Stimulated activated memory B cell treated with anti-CD40 and anti-IgM and Interleukin-4, amounts not matched to agents 10 μg/mL and 1 μg/mL and 100 μg/mL, for 72 hours (primary cell): ENCODE data around the gene ETV6.

ENCODE experiments used
- ATAC-seq: fragments of 150-1000 bp; cut with Tn5 transposase; 2 replicates; pipeline ENCODE4 v1.10.0; 2021
- H3K27ac Mint-ChIP-seq: one replicate; pipeline ENCODE4 v1.8.0; 2022; ENCODE audit warnings: mild to moderate bottlenecking, mixed read lengths
- H3K27me3 Mint-ChIP-seq: one replicate; pipeline ENCODE4 v1.8.0; 2022; ENCODE audit warnings: mixed read lengths
- H3K36me3 Mint-ChIP-seq: one replicate; pipeline ENCODE4 v1.8.0; 2022; ENCODE audit warnings: mixed read lengths
- H3K4me1 Mint-ChIP-seq: one replicate; pipeline ENCODE4 v1.8.0; 2022; ENCODE audit warnings: mixed read lengths
- H3K4me3 Mint-ChIP-seq: one replicate; pipeline ENCODE4 v1.8.0; 2022; ENCODE audit warnings: mild to moderate bottlenecking, moderate library complexity, mixed read lengths
- H3K9me3 Mint-ChIP-seq: one replicate; pipeline ENCODE4 v1.8.0; 2022; ENCODE audit warnings: mixed read lengths

The ETV6 gene

GRCh38 chr12:11706509-11707379 lies 57.3 kb downstream of the ETV6 start:
- H3K9me3 Mint-ChIP-seq = no peaks in the 10 kb centered on the region
- H3K4me1 Mint-ChIP-seq = peaks cover 80% of the 10 kb centered on the region
- peak overlapping the region; percentile 10 for H3K27ac Mint-ChIP-seq
- ATAC-seq = no peak
- peaks cover 42% of the 10 kb centered on the region for H3K36me3 Mint-ChIP-seq
- H3K27me3 Mint-ChIP-seq = no peaks in the 10 kb centered on the region
- H3K4me3 Mint-ChIP-seq = no peak overlapping the region

DNA sequence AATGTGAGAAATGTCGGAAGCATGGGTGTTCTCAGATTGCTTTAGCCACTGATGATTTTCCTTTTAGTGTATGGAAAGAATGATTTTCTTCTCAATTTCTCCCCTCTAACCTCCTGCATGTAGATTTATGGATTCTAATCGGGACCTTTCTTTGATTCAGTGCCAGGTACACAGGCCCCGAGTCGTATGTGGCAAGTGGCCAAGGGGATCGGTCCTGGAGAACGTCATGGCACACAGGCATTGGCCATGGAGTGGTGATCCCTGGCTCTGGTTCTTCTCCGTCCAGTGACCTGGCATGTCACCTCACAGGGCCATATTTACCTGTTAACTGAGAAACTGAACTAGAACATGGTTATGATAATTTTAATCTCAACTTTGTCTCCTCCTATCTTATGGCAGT lies 58.1 kb downstream of the ETV6 start:
- peaks cover 81% of the 10 kb centered on the region for H3K4me1 Mint-ChIP-seq
- no peaks in the 10 kb centered on the region for H3K9me3 Mint-ChIP-seq
- peak overlapping the region; percentile 28 for H3K27ac Mint-ChIP-seq
- H3K4me3 Mint-ChIP-seq = no peak overlapping the region
- no peaks in the 10 kb centered on the region for H3K27me3 Mint-ChIP-seq
- peaks cover 44% of the 10 kb centered on the region for H3K36me3 Mint-ChIP-seq
- ATAC-seq = no peak

- Mint-ChIP-seq H3K9me3 (no peaks in the 10 kb centered on the region), H3K4me1 (peaks cover 83% of the 10 kb centered on the region), H3K36me3 (peaks cover 46% of the 10 kb centered on the region), H3K27ac (peak overlapping the region; percentile 28), H3K4me3 (no peak overlapping the region), H3K27me3 (no peaks in the 10 kb centered on the region)
- no peak for ATAC-seq
These were observed 60.0 kb downstream of the ETV6 start for GRCh38 chr12:11709513-11709912.

DNA sequence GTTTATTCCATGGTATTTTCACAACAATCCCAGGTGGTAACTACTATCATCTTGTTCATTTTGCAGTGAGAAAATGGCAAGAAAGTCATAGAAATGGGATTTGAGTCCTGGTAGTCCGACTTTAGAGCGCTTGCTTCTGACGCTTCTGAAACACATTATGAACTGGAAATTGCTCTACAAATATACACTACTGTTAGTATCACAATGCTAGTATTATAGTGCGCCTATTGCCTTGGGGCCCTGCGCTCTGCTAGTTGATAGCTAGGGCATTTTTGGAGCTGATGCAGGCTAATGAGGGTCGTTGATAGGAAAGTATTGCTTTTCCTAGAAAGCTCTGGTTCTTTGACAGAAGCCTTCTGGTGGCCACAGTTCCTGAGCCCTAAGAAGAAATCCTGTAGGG lies 61.0 kb downstream of the ETV6 start:
- H3K9me3 Mint-ChIP-seq = no peaks in the 10 kb centered on the region
- H3K27me3 Mint-ChIP-seq = no peaks in the 10 kb centered on the region
- H3K36me3 Mint-ChIP-seq = peaks cover 55% of the 10 kb centered on the region
- peak overlapping the region; percentile 28 for H3K27ac Mint-ChIP-seq
- H3K4me3 Mint-ChIP-seq = no peak overlapping the region
- H3K4me1 Mint-ChIP-seq = peaks cover 92% of the 10 kb centered on the region
- no peak for ATAC-seq

DNA sequence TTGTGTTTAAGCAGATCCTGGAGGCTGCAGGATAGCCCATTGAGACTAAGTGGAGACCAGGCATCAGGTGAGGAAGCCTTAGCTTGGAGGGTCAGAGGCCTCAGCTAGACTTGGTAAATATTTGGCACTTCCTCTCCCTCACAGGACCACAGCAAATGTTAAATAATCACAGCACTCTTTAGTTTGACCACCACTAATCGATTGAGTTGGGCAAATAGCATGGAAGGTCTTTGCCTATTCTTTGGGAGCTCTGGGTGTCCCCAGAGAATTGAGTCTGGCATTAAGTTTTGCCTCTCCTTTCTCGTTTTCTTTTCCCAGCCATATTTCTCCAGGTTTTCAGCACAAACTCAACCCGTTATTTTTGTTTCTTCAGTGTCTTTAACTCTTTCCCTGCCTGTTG lies 61.4 kb downstream of the ETV6 start:
- H3K27me3 Mint-ChIP-seq = no peaks in the 10 kb centered on the region
- peaks cover 90% of the 10 kb centered on the region for H3K4me1 Mint-ChIP-seq
- H3K9me3 Mint-ChIP-seq = no peaks in the 10 kb centered on the region
- ATAC-seq = no peak
- H3K4me3 Mint-ChIP-seq = no peak overlapping the region
- H3K27ac Mint-ChIP-seq = no peak overlapping the region
- H3K36me3 Mint-ChIP-seq = peaks cover 60% of the 10 kb centered on the region

GRCh38 chr12:11711651-11712327 lies 62.3 kb downstream of the ETV6 start:
- Mint-ChIP-seq H3K27me3 (no peaks in the 10 kb centered on the region), H3K4me1 (peaks cover 93% of the 10 kb centered on the region), H3K9me3 (no peaks in the 10 kb centered on the region), H3K4me3 (no peak overlapping the region), H3K27ac (no peak overlapping the region), H3K36me3 (peaks cover 69% of the 10 kb centered on the region)
- no peak for ATAC-seq

GRCh38 chr12:11712491-11712890 lies 63.0 kb downstream of the ETV6 start:
- H3K4me3 Mint-ChIP-seq = no peak overlapping the region

GRCh38 chr12:11713202-11713601 lies 63.7 kb downstream of the ETV6 start:
- H3K9me3 Mint-ChIP-seq = no peaks in the 10 kb centered on the region
- no peak for ATAC-seq
- H3K4me1 Mint-ChIP-seq = peaks cover 93% of the 10 kb centered on the region
- no peak overlapping the region for H3K4me3 Mint-ChIP-seq
- H3K27me3 Mint-ChIP-seq = no peaks in the 10 kb centered on the region
- peak overlapping the region; percentile 52 for H3K27ac Mint-ChIP-seq
- H3K36me3 Mint-ChIP-seq = peaks cover 78% of the 10 kb centered on the region

More at GRCh38 chr12:11712491-11712890, 63.0 kb downstream of the ETV6 start:
- Mint-ChIP-seq H3K9me3 (no peaks in the 10 kb centered on the region), H3K27me3 (no peaks in the 10 kb centered on the region), H3K27ac (peak overlapping the region; percentile 52), H3K36me3 (peaks cover 74% of the 10 kb centered on the region), H3K4me1 (peaks cover 93% of the 10 kb centered on the region)
- no peak for ATAC-seq

DNA sequence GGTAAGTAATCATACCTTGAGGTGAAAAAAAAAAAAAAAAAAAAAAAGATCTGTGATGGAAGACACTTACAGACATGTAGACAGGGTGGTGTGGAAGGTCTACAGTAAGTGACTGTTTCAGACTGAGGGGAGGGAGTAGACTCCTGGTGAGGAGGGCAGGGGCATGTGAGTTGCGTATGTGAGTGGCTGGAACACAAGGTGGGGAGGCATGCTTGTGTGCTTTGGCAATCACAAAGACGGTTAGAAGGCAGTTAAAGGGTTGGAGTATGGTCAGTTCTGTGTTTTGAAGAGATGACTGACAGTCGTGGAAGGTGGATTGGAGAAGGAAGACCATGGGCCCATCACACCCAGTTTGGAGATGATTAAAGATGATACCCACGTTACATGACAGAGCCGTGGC lies 65.2 kb downstream of the ETV6 start:
- no peak for ATAC-seq
- Mint-ChIP-seq H3K27ac (peak overlapping the region; percentile 52), H3K4me1 (peaks cover 94% of the 10 kb centered on the region), H3K27me3 (no peaks in the 10 kb centered on the region), H3K4me3 (no peak overlapping the region), H3K36me3 (peaks cover 75% of the 10 kb centered on the region), H3K9me3 (no peaks in the 10 kb centered on the region)

GRCh38 chr12:11715621-11716020 lies 66.1 kb downstream of the ETV6 start:
- H3K27ac Mint-ChIP-seq = no peak overlapping the region
- peaks cover 94% of the 10 kb centered on the region for H3K4me1 Mint-ChIP-seq
- H3K36me3 Mint-ChIP-seq = peaks cover 75% of the 10 kb centered on the region
- ATAC-seq = no peak
- no peak overlapping the region for H3K4me3 Mint-ChIP-seq
- H3K9me3 Mint-ChIP-seq = no peaks in the 10 kb centered on the region
- no peaks in the 10 kb centered on the region for H3K27me3 Mint-ChIP-seq

GRCh38 chr12:11716794-11717518 lies 67.5 kb downstream of the ETV6 start:
- Mint-ChIP-seq H3K27me3 (no peaks in the 10 kb centered on the region), H3K4me3 (no peak overlapping the region), H3K27ac (peak overlapping the region; percentile 37), H3K36me3 (peaks cover 70% of the 10 kb centered on the region), H3K4me1 (peaks cover 95% of the 10 kb centered on the region), H3K9me3 (no peaks in the 10 kb centered on the region)
- no peak for ATAC-seq

DNA sequence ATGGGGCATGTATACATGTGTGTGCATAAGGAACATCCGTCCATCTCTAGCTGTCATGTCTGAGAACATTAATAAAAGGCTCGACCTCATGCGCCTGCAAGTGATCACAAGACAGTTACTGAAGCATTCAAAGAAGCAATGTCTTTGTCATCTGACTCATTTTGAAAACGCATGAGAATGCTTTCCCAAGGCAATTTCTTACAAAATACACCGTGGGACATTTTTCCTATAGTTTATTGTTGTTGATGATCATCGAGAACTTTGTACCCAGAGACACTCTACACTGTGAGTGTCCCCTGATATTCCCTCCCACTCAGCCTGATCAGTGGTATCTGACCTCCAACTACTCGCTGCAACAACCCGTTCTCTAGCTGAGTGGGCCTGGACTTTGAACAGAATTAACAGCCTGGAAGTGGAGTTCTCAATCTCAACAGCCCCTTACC lies 68.1 kb downstream of the ETV6 start:
- H3K27me3 Mint-ChIP-seq = no peaks in the 10 kb centered on the region
- no peak overlapping the region for H3K4me3 Mint-ChIP-seq
- ATAC-seq = no peak
- H3K4me1 Mint-ChIP-seq = peaks cover 97% of the 10 kb centered on the region
- H3K9me3 Mint-ChIP-seq = no peaks in the 10 kb centered on the region
- peak overlapping the region; percentile 37 for H3K27ac Mint-ChIP-seq
- peaks cover 65% of the 10 kb centered on the region for H3K36me3 Mint-ChIP-seq

- H3K36me3 Mint-ChIP-seq = peaks cover 61% of the 10 kb centered on the region
- no peaks in the 10 kb centered on the region for H3K9me3 Mint-ChIP-seq
- H3K27me3 Mint-ChIP-seq = no peaks in the 10 kb centered on the region
- peak overlapping the region; percentile 37 for H3K27ac Mint-ChIP-seq
- H3K4me3 Mint-ChIP-seq = no peak overlapping the region
- peaks cover 97% of the 10 kb centered on the region for H3K4me1 Mint-ChIP-seq
- no peak for ATAC-seq
These were observed 68.6 kb downstream of the ETV6 start for GRCh38 chr12:11718105-11718504.

DNA sequence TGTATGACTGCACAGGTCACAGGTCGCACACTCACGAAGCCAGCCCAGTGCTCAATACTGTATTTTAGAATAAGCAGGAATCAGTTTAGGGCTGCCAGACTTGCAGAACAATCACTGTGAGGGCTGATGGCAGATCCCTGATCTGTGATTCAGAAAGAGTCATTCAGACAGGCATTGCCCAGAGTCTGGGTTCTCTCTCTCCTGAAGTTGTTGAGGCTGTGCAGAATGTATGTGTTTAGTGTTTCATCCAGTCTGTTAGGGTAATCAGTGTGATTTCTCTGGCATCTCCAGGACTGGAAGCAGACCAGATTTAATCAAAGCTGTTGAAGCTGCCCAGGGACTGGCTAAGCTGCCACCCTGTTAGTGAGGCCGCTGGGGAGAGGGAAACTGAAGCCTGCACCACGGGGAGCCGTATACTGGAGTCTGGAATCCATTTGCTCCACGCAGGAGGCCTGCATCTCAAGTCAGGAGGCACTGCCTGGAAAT lies 69.3 kb downstream of the ETV6 start:
- no peak for ATAC-seq
- Mint-ChIP-seq H3K4me1 (peaks cover 97% of the 10 kb centered on the region), H3K36me3 (peaks cover 67% of the 10 kb centered on the region), H3K27ac (peak overlapping the region; percentile 99), H3K27me3 (no peaks in the 10 kb centered on the region), H3K9me3 (no peaks in the 10 kb centered on the region), H3K4me3 (no peak overlapping the region)

DNA sequence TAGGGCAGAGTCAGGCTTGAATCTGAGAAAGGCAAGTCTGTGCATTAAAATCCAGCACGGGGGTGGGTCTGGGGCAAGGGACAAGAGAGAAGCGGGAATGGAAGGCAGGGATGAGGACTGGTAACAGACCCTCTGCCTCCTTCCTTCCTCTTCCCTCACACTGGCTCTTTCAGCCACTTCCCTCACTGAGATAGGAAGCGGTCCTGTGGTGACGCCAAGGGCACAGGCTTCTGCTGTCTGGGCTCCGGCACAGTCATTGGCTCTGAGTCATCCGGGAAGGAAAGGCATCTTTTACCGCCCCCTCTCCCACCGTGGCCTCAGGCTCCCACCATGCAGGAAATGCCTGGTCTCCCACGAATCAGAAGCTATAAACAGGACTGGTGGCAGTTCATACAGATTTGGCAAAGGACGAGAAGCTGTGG lies 70.2 kb downstream of the ETV6 start:
- peaks cover 60% of the 10 kb centered on the region for H3K36me3 Mint-ChIP-seq
- peaks cover 97% of the 10 kb centered on the region for H3K4me1 Mint-ChIP-seq

More for the DNA sequence above, 70.2 kb downstream of the ETV6 start:
- no peaks in the 10 kb centered on the region for H3K27me3 Mint-ChIP-seq
- H3K27ac Mint-ChIP-seq = peak overlapping the region; percentile 99
- no peaks in the 10 kb centered on the region for H3K9me3 Mint-ChIP-seq
- ATAC-seq = no peak
- H3K4me3 Mint-ChIP-seq = no peak overlapping the region
